Mesothelial cell of epicardium (in vitro differentiated cells): ENCODE results near the gene SPATA45. TPM values are rescaled to one million over a fixed set of nuclear protein-coding genes. Genes with fewer than 3 reads are reported as not detected.
A peak's percentile ranks its signal among the peaks of the same experiment; 100 is the strongest.
"Not testable (repeated sequence)": the region's sequence is repeated elsewhere in the genome, so short reads cannot be mapped to it uniquely, and the experiment has no call there.

Source experiments
- DNase-seq, 2 experiments: peaks; one replicate each; pipeline ENCODE4 v3.0.0; 2021; ENCODE audit warnings: low spot score in 2 of 2; ENCODE audit not compliant: unreplicated experiment in 2 of 2
- H3K27ac Mint-ChIP-seq: 2 replicates; pipeline ENCODE4 v1.8.0; 2021; ENCODE audit warnings: mixed read lengths
- H3K27me3 Mint-ChIP-seq: 2 replicates; pipeline ENCODE4 v1.8.0; 2021; ENCODE audit warnings: low read depth, mixed read lengths
- H3K36me3 Mint-ChIP-seq: 2 replicates; pipeline ENCODE4 v1.8.0; 2021; ENCODE audit warnings: mixed read lengths
- H3K4me1 Mint-ChIP-seq: 2 replicates; pipeline ENCODE4 v1.8.0; 2021; ENCODE audit warnings: mixed read lengths
- H3K4me3 Mint-ChIP-seq: 2 replicates; pipeline ENCODE4 v1.8.0; 2021; ENCODE audit warnings: mild to moderate bottlenecking, moderate library complexity, mixed read lengths
- H3K9me3 Mint-ChIP-seq: 2 replicates; pipeline ENCODE4 v1.8.0; 2021; ENCODE audit warnings: mixed read lengths
- CTCF ChIP-seq: fragments of 200-600 bp; sonication (generic); IDR thresholded peaks from one replicate; pipeline ENCODE4 v1.5.0; 2021; ENCODE audit warnings: antibody characterized with exemption; ENCODE audit not compliant: unreplicated experiment
- total RNA-seq: library from RNA; stranded (reverse); gene quantifications from 3 replicates; pipeline ENCODE4 v1.2.1, GENCODE V29; 2021

SPATA45 gene
- total RNA-seq, 1 donor from 2014 or later = 0.65 TPM

GRCh38 chr1:212858461-212859265 lies 11.2 kb upstream of the SPATA45 start:
- peaks cover 12% of the 10 kb centered on the region for H3K4me1 Mint-ChIP-seq
- H3K4me3 Mint-ChIP-seq = no peak overlapping the region
- no peaks in the 10 kb centered on the region for H3K9me3 Mint-ChIP-seq
- peak overlapping the region; percentile 99 for H3K27ac Mint-ChIP-seq
- DNase-seq = no peak
- no peaks in the 10 kb centered on the region for H3K27me3 Mint-ChIP-seq
- no peak for TF ChIP-seq CTCF
- H3K36me3 Mint-ChIP-seq = peaks cover 5% of the 10 kb centered on the region

- peak; percentile 97 to 98 for DNase-seq
- Mint-ChIP-seq H3K4me3 (no peak within 1 kb of the TSS), H3K4me1 (peaks cover 12% of the 10 kb centered on the region), H3K9me3 (no peaks in the 10 kb centered on the region), H3K27ac (peak within 1 kb of the TSS; percentile 99), H3K27me3 (no peaks in the 10 kb centered on the region), H3K36me3 (peaks cover 5% of the 10 kb centered on the region)
- no peak for TF ChIP-seq CTCF
These were observed 10.6 kb upstream of the SPATA45 start, which contains the start of gene FLVCR1 for GRCh38 chr1:212857992-212858460. Gene FLVCR1 (plus strand): TSS chr1:212858275. CDS start chr1:212858453, 178 bp downstream.

GRCh38 chr1:212856755-212857154 lies 9.3 kb upstream of the SPATA45 start:
- peaks cover 3% of the 10 kb centered on the region for H3K9me3 Mint-ChIP-seq
- TF ChIP-seq CTCF = no peak
- peaks cover 12% of the 10 kb centered on the region for H3K4me1 Mint-ChIP-seq
- H3K27me3 Mint-ChIP-seq = no peaks in the 10 kb centered on the region
- peak overlapping the region; percentile 15 for H3K4me3 Mint-ChIP-seq
- H3K27ac Mint-ChIP-seq = no peak overlapping the region
- H3K36me3 Mint-ChIP-seq = peaks cover 1% of the 10 kb centered on the region
- no peak for DNase-seq

GRCh38 chr1:212853658-212854057 lies 6.2 kb upstream of the SPATA45 start:
- H3K9me3 Mint-ChIP-seq = peaks cover 3% of the 10 kb centered on the region
- H3K4me1 Mint-ChIP-seq = peaks cover 5% of the 10 kb centered on the region
- no peak overlapping the region for H3K27ac Mint-ChIP-seq
- H3K4me3 Mint-ChIP-seq = no peak overlapping the region
- DNase-seq = no peak
- H3K36me3 Mint-ChIP-seq = peaks cover 1% of the 10 kb centered on the region
- TF ChIP-seq CTCF = no peak
- no peaks in the 10 kb centered on the region for H3K27me3 Mint-ChIP-seq

- Mint-ChIP-seq H3K27me3 (no peaks in the 10 kb centered on the region), H3K9me3 (peaks cover 3% of the 10 kb centered on the region), H3K4me1 (no peaks in the 10 kb centered on the region), H3K27ac (no peak overlapping the region), H3K36me3 (peaks cover 1% of the 10 kb centered on the region), H3K4me3 (no peak overlapping the region)
- TF ChIP-seq CTCF = no peak
- DNase-seq = no peak
These were observed 4.7 kb upstream of the SPATA45 start for GRCh38 chr1:212852105-212852688.

- H3K4me3 Mint-ChIP-seq, H3K27me3 Mint-ChIP-seq, H3K27ac Mint-ChIP-seq, H3K36me3 Mint-ChIP-seq, H3K9me3 Mint-ChIP-seq, DNase-seq, H3K4me1 Mint-ChIP-seq: not testable (repeated sequence)
These were observed 2.9 kb downstream of the SPATA45 start for GRCh38 chr1:212844521-212844920.
